ENCODE results near the gene TGM2. TPM values are rescaled to one million over a fixed set of nuclear protein-coding genes. Genes with fewer than 3 reads are reported as not detected.

TGM2 gene
- total RNA-seq, 1 donor from 2014 or later, result 529 TPM

- H3K27me3 ChIP-seq, result no peaks in the 10 kb centered on the region
- no peak for DNase-seq (ENCODE audit: low spot score in 2 of 2)
- peaks cover 10 to 16% of the 10 kb centered on the region in 2 donors for H3K4me1 ChIP-seq
- H3K36me3 ChIP-seq, result peaks cover 64 to 70% of the 10 kb centered on the region in 2 donors
- no peaks in the 10 kb centered on the region for H3K9me3 ChIP-seq
- peak overlapping the region; percentile 84 to 95 for H3K27ac ChIP-seq
- H3K4me3 ChIP-seq, result no peak overlapping the region
- intact Hi-C loops (cut with DNase I), result loop anchor here (2.0 kb wide), 1 partner anchor 18 kb away; no protein-coding TSS in a partner anchor
- no peak for TF ChIP-seq CTCF (IDR thresholded peaks at IDR 0.05)
Observed at GRCh38 chr20:38144974-38145728, 19.9 kb downstream of the TGM2 start.

GRCh38 chr20:38144598-38144973 lies 20.5 kb downstream of the TGM2 start:
- TF ChIP-seq CTCF (IDR thresholded peaks at IDR 0.05), result no peak

GRCh38 chr20:38143646-38144554 lies 21.2 kb downstream of the TGM2 start:
- peak; percentile 82 to 93 for DNase-seq (ENCODE audit: low spot score in 2 of 2)

More at GRCh38 chr20:38144598-38144973, 20.5 kb downstream of the TGM2 start:
- Histone ChIP-seq H3K9me3 (no peaks in the 10 kb centered on the region), H3K36me3 (peaks cover 65 to 70% of the 10 kb centered on the region in 2 donors), H3K27me3 (no peaks in the 10 kb centered on the region), H3K4me3 (no peak overlapping the region), H3K27ac (peak overlapping the region; percentile 84 to 95), H3K4me1 (peaks cover 10 to 16% of the 10 kb centered on the region in 2 donors)
- intact Hi-C loops (cut with DNase I), result loop anchor here (2.0 kb wide), 1 partner anchor 18 kb away; no protein-coding TSS in a partner anchor
- no peak for DNase-seq (ENCODE audit: low spot score in 2 of 2)

GRCh38 chr20:38143238-38143645 lies 21.8 kb downstream of the TGM2 start:
- Histone ChIP-seq H3K27me3 (no peaks in the 10 kb centered on the region), H3K4me1 (peaks cover 10 to 16% of the 10 kb centered on the region in 2 donors), H3K4me3 (no peak overlapping the region), H3K36me3 (peaks cover 70 to 72% of the 10 kb centered on the region in 2 donors), H3K9me3 (no peaks in the 10 kb centered on the region), H3K27ac (peak overlapping the region; percentile 84 to 95)
- no peak for DNase-seq (ENCODE audit: low spot score in 2 of 2)
- intact Hi-C loops (cut with DNase I), result no loop called here
- no peak for TF ChIP-seq CTCF (IDR thresholded peaks at IDR 0.05)

More at GRCh38 chr20:38143646-38144554, 21.2 kb downstream of the TGM2 start:
- no peaks in the 10 kb centered on the region for H3K9me3 ChIP-seq
- peaks cover 67 to 72% of the 10 kb centered on the region in 2 donors for H3K36me3 ChIP-seq
- H3K4me1 ChIP-seq, result peaks cover 10 to 16% of the 10 kb centered on the region in 2 donors
- intact Hi-C loops (cut with DNase I), result loop anchor here (2.0 kb wide), 1 partner anchor 17 kb away; no protein-coding TSS in a partner anchor
- H3K4me3 ChIP-seq, result no peak overlapping the region
- H3K27me3 ChIP-seq, result no peaks in the 10 kb centered on the region
- TF ChIP-seq CTCF (IDR thresholded peaks at IDR 0.05), result no peak
- H3K27ac ChIP-seq, result peak overlapping the region; percentile 84 to 95

GRCh38 chr20:38141889-38142494 lies 23.1 kb downstream of the TGM2 start:
- DNase-seq (ENCODE audit: low spot score in 2 of 2), result no peak
- H3K9me3 ChIP-seq, result no peaks in the 10 kb centered on the region
- no peak overlapping the region for H3K4me3 ChIP-seq
- H3K27ac ChIP-seq, result peak overlapping the region in 1 of 2 donors; percentile 84
- intact Hi-C loops (cut with DNase I), result no loop called here
- TF ChIP-seq CTCF (IDR thresholded peaks at IDR 0.05), result no peak
- peaks cover 70 to 73% of the 10 kb centered on the region in 2 donors for H3K36me3 ChIP-seq
- H3K27me3 ChIP-seq, result no peaks in the 10 kb centered on the region
- peaks cover 10 to 16% of the 10 kb centered on the region in 2 donors for H3K4me1 ChIP-seq

All from ascending aorta (tissue), 2 donors.